Vagina (tissue), 2 donors: Measurements from ENCODE around the gene MTAP. TPM values are rescaled to one million over a fixed set of nuclear protein-coding genes. Genes with fewer than 3 reads are reported as not detected.
A peak's percentile ranks its signal among the peaks of the same experiment; 100 is the strongest.

ENCODE experiments used
- DNase-seq, 2 donors: peaks; one replicate each; pipeline ENCODE4 v3.0.0-alpha.2; 2017; ENCODE audit errors: extremely low spot score in 2 of 2
- H3K27ac ChIP-seq: fragments of 200-600 bp; sonication (generic); one replicate; pipeline ENCODE4 v1.5.1; 2019
- H3K27me3 ChIP-seq: fragments of 200-600 bp; sonication (generic); one replicate; pipeline ENCODE4 v1.5.1; 2019
- H3K36me3 ChIP-seq, 2 donors: fragments of 200-600 bp; sonication (generic); one replicate each; pipeline ENCODE4 v1.5.1; 2017 to 2019
- H3K4me1 ChIP-seq: fragments of 200-600 bp; sonication (generic); one replicate; pipeline ENCODE4 v1.5.1; 2019
- H3K4me3 ChIP-seq, 2 donors: fragments of 200-600 bp; sonication (generic); 1 replicate in 1 of 2; 2 replicates in 1 of 2; pipeline ENCODE4 v1.5.1; 2016 to 2019
- H3K9me3 ChIP-seq: fragments of 200-600 bp; sonication (generic); one replicate; pipeline ENCODE4 v1.5.1; 2019
- CTCF ChIP-seq, 3 experiments: fragments of 450-650 bp in 2 of 3; fragments of 200-600 bp in 1 of 3; sonication (generic) in 1 of 3; IDR thresholded peaks; one replicate each; pipeline ENCODE4 v1.5.1; 2017 to 2019; ENCODE audit warnings: antibody characterized with exemption in 3 of 3, mild to moderate bottlenecking in 2 of 3, moderate library complexity in 2 of 3
- POLR2A ChIP-seq, 2 donors: fragments of 450-650 bp; IDR thresholded peaks; one replicate each; pipeline ENCODE4 v1.6.1; 2017; ENCODE audit warnings: antibody characterized with exemption in 2 of 2, mild to moderate bottlenecking in 2 of 2, moderate library complexity in 2 of 2
- POLR2AphosphoS5 ChIP-seq, 2 donors: sonication (generic); formaldehyde crosslinking; IDR thresholded peaks; one replicate each; pipeline ENCODE4 v1.9.0; 2017; ENCODE audit warnings: antibody characterized with exemption in 2 of 2, mild to moderate bottlenecking in 2 of 2, low read depth in 1 of 2; ENCODE audit not compliant: insufficient read depth in 1 of 2
- intact Hi-C: fragments of 100-400 bp; cut with DNase I; formaldehyde crosslinking; loops from one replicate; pipeline ENCODE4 v1.15.1; 2023
- total RNA-seq: library from RNA; depleted of rRNA; stranded (reverse); fragments of >200 nt; gene quantifications from one replicate; pipeline ENCODE4 v1.2.3, GENCODE V29; 2016

MTAP gene
- total RNA-seq, 1 donor from 2014 or later = 19.9 TPM

GRCh38 chr9:21828853-21829410 is 26.5 kb downstream of the MTAP start:
- no peaks in the 10 kb centered on the region for H3K9me3 ChIP-seq
- H3K36me3 ChIP-seq = peaks cover 0 to 24% of the 10 kb centered on the region in 2 donors
- DNase-seq = no peak
- H3K4me3 ChIP-seq = no peak overlapping the region
- intact Hi-C loops = no loop called here
- H3K27ac ChIP-seq = no peak overlapping the region
- TF ChIP-seq POLR2A (IDR thresholded peaks at IDR 0.05) = no peak
- no peak for TF ChIP-seq CTCF (IDR thresholded peaks at IDR 0.05)
- peak in 1 of 2 donors; percentile 26 for TF ChIP-seq POLR2AphosphoS5 (IDR thresholded peaks at IDR 0.05; ENCODE audit: insufficient read depth in 1 of 2, low read depth in 1 of 2)
- no peaks in the 10 kb centered on the region for H3K27me3 ChIP-seq
- peaks cover 33% of the 10 kb centered on the region for H3K4me1 ChIP-seq

GRCh38 chr9:21830589-21830988 is 28.2 kb downstream of the MTAP start:
- Histone ChIP-seq H3K27me3 (no peaks in the 10 kb centered on the region), H3K4me3 (no peak overlapping the region), H3K9me3 (no peaks in the 10 kb centered on the region), H3K36me3 (peaks cover 0 to 18% of the 10 kb centered on the region in 2 donors), H3K4me1 (peaks cover 35% of the 10 kb centered on the region), H3K27ac (peak overlapping the region; percentile 54)
- no peak for DNase-seq
- intact Hi-C loops = no loop called here
- TF ChIP-seq POLR2A (IDR thresholded peaks at IDR 0.05) = no peak
- TF ChIP-seq POLR2AphosphoS5 (IDR thresholded peaks at IDR 0.05; ENCODE audit: insufficient read depth in 1 of 2, low read depth in 1 of 2) = no peak
- TF ChIP-seq CTCF (IDR thresholded peaks at IDR 0.05) = no peak

DNA sequence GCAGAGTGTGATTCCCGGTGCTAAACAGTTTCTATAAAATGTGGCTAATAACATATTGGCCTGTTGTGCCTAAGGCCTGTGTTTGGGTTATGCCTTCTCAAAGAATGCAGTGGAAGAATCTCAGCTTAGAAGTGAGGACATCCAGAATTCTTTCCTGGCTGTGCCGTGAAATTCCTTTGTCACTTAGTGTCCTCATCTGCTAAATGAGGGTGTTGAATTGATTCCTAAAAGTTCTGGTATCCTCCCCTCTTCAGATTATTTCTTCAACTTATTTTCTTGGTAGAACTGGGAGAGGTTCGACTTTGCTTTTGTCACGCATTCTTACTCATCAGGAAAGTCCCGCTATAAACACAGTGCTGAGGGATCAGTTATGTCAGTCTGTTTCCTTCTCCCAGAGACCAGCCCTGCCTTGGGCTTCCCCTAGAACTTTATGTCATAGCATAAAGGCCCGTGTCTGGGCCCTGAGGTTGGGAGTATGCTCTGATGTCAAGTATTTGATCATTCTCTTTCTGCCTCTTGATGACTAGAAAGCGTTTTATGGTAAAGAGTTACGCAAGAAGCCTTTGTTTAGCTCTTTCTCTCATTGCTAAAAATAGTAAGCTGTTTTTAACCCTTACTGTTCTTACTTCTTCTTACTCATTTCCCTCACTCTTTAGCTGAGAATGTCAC is 29.5 kb downstream of the MTAP start:
- Histone ChIP-seq H3K9me3 (no peaks in the 10 kb centered on the region), H3K27me3 (no peaks in the 10 kb centered on the region), H3K27ac (peak overlapping the region; percentile 54), H3K4me3 (no peak overlapping the region), H3K36me3 (peaks cover 0 to 10% of the 10 kb centered on the region in 2 donors), H3K4me1 (peaks cover 49% of the 10 kb centered on the region)
- intact Hi-C loops = no loop called here
- TF ChIP-seq POLR2A (IDR thresholded peaks at IDR 0.05) (no peak), POLR2AphosphoS5 (IDR thresholded peaks at IDR 0.05; ENCODE audit: insufficient read depth in 1 of 2, low read depth in 1 of 2) (peak in 1 of 2 donors; percentile 65)
- no peak for DNase-seq

- Histone ChIP-seq H3K4me1 (peaks cover 54% of the 10 kb centered on the region), H3K27ac (no peak overlapping the region), H3K27me3 (no peaks in the 10 kb centered on the region), H3K9me3 (no peaks in the 10 kb centered on the region), H3K4me3 (no peak overlapping the region), H3K36me3 (peaks cover 0 to 16% of the 10 kb centered on the region in 2 donors)
- no peak for DNase-seq
- TF ChIP-seq POLR2AphosphoS5 (IDR thresholded peaks at IDR 0.05; ENCODE audit: insufficient read depth in 1 of 2, low read depth in 1 of 2) = peak in 1 of 2 donors; percentile 52
- no peak for TF ChIP-seq CTCF (IDR thresholded peaks at IDR 0.05)
- no peak for TF ChIP-seq POLR2A (IDR thresholded peaks at IDR 0.05)
- intact Hi-C loops = no loop called here
These were observed 30.8 kb downstream of the MTAP start for GRCh38 chr9:21833090-21833801.

DNA sequence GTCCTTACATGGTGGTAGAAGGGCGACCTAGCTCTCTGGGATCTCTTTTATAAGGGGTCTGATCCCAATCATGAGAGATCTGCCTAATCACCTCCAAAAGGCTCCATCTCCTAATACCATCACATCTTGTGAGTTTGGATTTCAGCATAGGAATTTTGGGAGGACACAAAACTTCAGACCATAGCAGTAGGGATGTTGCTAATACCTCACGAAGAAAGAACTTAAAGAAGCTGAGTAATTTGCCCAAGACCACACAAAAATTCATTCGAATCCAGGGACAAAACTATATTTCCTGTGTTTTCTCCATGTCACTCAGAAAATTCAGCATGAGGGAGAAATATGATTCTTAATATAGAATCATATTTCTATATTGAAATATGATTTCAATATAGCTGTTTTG is 32.7 kb downstream of the MTAP start:
- Histone ChIP-seq H3K4me1 (peaks cover 53% of the 10 kb centered on the region), H3K27me3 (no peaks in the 10 kb centered on the region), H3K36me3 (peaks cover 0 to 27% of the 10 kb centered on the region in 2 donors), H3K4me3 (no peak overlapping the region), H3K27ac (no peak overlapping the region), H3K9me3 (no peaks in the 10 kb centered on the region)
- TF ChIP-seq POLR2AphosphoS5 (IDR thresholded peaks at IDR 0.05; ENCODE audit: insufficient read depth in 1 of 2, low read depth in 1 of 2) (no peak), POLR2A (IDR thresholded peaks at IDR 0.05) (no peak), CTCF (IDR thresholded peaks at IDR 0.05) (no peak)
- intact Hi-C loops = no loop called here
- DNase-seq = no peak
